GM06990 (cell line): ENCODE data around the gene STARD3.

ENCODE experiments used
- DNase-seq: peaks from one replicate; pipeline ENCODE4 v3.0.0-alpha.2; 2011; ENCODE audit not compliant: insufficient read length; ENCODE audit errors: extremely low read depth
- H3K27me3 ChIP-seq: replicated peaks from 2 replicates; pipeline ENCODE4 v1.6.0; 2011; ENCODE audit warnings: low read length; ENCODE audit not compliant: control insufficient read depth, insufficient read depth
- H3K36me3 ChIP-seq: 2 replicates; pipeline ENCODE4 v1.5.1; 2011; ENCODE audit warnings: low read length; ENCODE audit not compliant: control insufficient read depth, insufficient read depth
- H3K4me3 ChIP-seq: replicated peaks from 2 replicates; pipeline ENCODE4 v1.5.1; 2011; ENCODE audit warnings: low read depth, mild to moderate bottlenecking, control low read depth, low read length
- TF ChIP-seq, protein P1 (sequence below): IDR thresholded peaks from 2 replicates; pipeline ENCODE4 v1.5.1; 2011; ENCODE audit warnings: low read length, control low read depth, mild to moderate bottlenecking, inconsistent platforms; ENCODE audit not compliant: insufficient read depth, poor library complexity, severe bottlenecking

STARD3 gene

DNA sequence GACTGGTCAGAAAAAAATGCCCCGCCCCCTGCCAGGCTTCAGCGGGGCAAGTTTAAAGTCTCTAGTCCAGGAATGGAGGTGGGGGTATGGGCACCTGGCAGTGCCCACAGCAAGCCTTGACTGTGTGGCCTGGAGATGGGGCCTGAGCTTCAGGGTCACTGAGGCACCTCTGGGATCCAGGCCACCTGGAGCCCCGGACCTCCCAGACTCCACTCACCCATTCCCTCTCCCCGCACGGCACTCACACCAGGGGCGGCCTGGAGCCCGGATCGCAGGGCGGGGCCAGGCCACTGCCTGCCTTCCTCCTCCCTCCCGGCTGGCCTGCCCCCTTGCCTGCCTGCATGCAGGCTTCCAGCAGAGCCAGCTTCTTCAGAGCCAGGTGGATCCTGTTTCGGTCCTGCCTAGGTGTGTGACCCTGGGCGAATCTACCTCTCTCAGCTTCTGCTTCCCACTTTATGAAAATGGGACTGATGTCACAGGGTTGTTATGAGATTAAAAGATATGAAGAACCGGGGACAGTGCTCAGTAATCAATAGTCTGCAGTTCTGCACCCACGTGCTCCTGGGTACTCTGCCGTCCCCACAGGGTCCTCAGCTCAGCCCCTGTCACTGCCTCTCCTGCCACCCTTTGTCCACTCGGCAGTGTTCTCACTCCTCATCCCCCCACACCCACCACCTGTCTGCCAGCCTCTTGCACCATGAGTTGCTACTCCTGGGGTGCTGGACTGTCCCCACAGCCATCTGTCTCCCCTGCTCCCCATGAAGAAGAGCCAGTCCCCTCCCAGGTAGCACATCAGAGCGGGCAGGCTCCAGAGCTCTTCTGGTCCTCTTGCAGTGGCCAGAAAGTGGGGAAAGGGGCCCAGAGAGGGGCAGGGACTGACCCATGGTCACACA is 27.0 kb downstream of the STARD3 start:
- TF ChIP-seq, protein P1, sequence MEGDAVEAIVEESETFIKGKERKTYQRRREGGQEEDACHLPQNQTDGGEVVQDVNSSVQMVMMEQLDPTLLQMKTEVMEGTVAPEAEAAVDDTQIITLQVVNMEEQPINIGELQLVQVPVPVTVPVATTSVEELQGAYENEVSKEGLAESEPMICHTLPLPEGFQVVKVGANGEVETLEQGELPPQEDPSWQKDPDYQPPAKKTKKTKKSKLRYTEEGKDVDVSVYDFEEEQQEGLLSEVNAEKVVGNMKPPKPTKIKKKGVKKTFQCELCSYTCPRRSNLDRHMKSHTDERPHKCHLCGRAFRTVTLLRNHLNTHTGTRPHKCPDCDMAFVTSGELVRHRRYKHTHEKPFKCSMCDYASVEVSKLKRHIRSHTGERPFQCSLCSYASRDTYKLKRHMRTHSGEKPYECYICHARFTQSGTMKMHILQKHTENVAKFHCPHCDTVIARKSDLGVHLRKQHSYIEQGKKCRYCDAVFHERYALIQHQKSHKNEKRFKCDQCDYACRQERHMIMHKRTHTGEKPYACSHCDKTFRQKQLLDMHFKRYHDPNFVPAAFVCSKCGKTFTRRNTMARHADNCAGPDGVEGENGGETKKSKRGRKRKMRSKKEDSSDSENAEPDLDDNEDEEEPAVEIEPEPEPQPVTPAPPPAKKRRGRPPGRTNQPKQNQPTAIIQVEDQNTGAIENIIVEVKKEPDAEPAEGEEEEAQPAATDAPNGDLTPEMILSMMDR, result no peak
- Histone ChIP-seq H3K36me3 (peaks cover 27% of the 10 kb centered on the region), H3K27me3 (no peaks in the 10 kb centered on the region; the same call in 1 of the 2 replicates), H3K4me3 (no peak overlapping the region)
- DNase-seq, result no peak

DNA sequence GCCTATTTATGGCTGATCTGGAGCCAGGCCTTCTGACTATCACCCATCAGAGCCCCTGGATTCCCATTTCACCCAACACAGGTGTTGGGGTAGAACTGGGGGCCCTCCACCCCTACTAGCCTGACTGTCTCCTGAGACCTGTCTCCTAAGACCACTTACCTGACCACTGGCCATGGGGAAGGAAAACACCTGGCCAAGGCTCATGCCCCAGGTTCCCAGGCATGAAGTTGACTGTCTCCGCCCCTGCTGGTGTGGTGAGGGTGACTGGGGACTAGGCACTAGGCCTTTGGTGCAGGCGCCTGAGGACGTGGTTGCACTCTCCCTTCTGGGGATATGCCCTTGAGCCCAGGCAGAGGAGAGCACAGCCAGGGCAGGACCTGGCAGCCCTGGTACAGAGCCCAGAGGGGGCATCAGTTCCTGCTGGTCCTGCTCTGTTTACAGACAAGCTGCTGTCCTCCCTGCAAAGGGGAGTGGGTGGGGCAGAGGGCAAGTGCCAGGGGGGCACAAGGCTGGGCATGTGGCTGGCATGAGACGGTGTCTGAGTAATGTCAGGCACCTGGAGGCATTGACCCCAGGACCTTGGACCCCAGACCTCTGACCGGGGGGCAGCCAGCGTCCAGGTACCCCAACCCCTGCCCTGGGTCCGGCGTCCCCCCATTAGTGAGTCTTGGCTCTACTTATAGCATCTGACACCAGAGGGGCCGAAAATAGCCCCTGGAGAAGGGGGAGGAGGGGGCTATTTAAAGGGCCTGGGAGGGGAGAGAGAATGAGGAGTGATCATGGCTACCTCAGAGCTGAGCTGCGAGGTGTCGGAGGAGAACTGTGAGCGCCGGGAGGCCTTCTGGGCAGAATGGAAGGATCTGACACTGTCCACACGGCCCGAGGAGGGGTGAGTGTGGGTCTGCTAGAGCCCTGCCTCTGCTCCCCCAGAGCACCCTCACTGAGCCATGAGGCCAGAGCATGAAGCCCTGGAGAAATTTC is 27.9 kb downstream of the STARD3 start, which contains the start of gene TCAP:
TSS of gene TCAP (plus strand) at position 769 of the 981 bp plus-strand sequence. CDS start at position 780, 11 bp downstream.
- DNase-seq, result no peak
- Histone ChIP-seq H3K27me3 (no peaks in the 10 kb centered on the region; the same call in 1 of the 2 replicates), H3K4me3 (no peak within 1 kb of the TSS), H3K36me3 (peaks cover 25% of the 10 kb centered on the region)
- TF ChIP-seq, protein P1, result no peak

DNA sequence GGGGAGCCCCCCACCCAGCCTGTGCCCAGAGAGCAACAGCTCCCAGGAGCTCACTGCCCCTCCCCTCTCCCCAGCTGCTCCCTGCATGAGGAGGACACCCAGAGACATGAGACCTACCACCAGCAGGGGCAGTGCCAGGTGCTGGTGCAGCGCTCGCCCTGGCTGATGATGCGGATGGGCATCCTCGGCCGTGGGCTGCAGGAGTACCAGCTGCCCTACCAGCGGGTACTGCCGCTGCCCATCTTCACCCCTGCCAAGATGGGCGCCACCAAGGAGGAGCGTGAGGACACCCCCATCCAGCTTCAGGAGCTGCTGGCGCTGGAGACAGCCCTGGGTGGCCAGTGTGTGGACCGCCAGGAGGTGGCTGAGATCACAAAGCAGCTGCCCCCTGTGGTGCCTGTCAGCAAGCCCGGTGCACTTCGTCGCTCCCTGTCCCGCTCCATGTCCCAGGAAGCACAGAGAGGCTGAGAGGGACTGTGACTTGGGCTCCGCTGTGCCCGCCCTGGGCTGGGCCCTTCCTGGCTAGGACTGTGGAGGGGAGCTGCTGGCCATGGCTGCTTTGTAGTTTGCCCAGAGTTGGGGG is 28.8 kb downstream of the STARD3 start:
- H3K4me3 ChIP-seq, result no peak overlapping the region
- H3K36me3 ChIP-seq, result peaks cover 18% of the 10 kb centered on the region

DNA sequence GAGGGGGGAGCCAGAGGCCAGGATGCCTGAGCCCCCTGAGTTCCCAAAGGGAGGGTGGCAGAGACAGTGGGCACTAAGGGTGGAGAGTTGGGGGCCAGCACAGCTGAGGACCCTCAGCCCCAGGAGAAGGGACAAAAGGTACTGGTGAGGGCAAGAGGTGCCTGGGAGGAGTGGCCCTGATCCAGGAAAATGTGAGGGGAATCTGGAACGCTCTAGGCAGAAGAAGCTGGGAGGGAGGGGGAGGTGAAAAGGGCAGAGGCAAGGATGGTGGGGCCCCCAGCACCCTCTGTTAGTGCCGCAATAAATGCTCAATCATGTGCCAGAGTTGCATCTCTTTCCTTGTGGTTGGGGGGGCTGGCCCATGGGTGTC is 29.3 kb downstream of the STARD3 start:
- DNase-seq, result no peak
- Histone ChIP-seq H3K4me3 (no peak overlapping the region), H3K27me3 (no peaks in the 10 kb centered on the region; the same call in 1 of the 2 replicates), H3K36me3 (peaks cover 13% of the 10 kb centered on the region)
- TF ChIP-seq, protein P1, result no peak

More for the DNA sequence above, 28.8 kb downstream of the STARD3 start:
- DNase-seq, result no peak
- TF ChIP-seq, protein P1, result peak; percentile 26
- no peaks in the 10 kb centered on the region; the same call in 1 of the 2 replicates for H3K27me3 ChIP-seq

- Histone ChIP-seq H3K4me3 (no peak overlapping the region), H3K36me3 (peaks cover 8% of the 10 kb centered on the region), H3K27me3 (no peaks in the 10 kb centered on the region; the same call in 1 of the 2 replicates)
- no peak for DNase-seq
- TF ChIP-seq, protein P1, result no peak
Measured at GRCh38 chr17:39666601-39667261, 29.8 kb downstream of the STARD3 start.
